PC-9 (cell line): Measurements from ENCODE around the gene AMN1.
"Not testable (repeated sequence)": the region's sequence is repeated elsewhere in the genome, so short reads cannot be mapped to it uniquely, and the experiment has no call there.

Experiments
- EZH2 ChIP-seq: fragments of 200-600 bp; sonication (generic); IDR thresholded peaks from 2 replicates; pipeline ENCODE4 v1.8.0; 2017; ENCODE audit warnings: antibody characterized with exemption, low read depth
- TF ChIP-seq, protein P1 (sequence below): fragments of 200-600 bp; sonication (generic); conservative IDR thresholded peaks from 2 replicates; pipeline ENCODE4 v1.6.1; 2017; ENCODE audit warnings: mixed run types, antibody characterized with exemption, mild to moderate bottlenecking, moderate library complexity

GRCh38 chr12:31733549-31734432 lies 5.0 kb upstream of the AMN1 start:
- not testable (repeated sequence) for TF ChIP-seq EZH2
- TF ChIP-seq, protein P1, sequence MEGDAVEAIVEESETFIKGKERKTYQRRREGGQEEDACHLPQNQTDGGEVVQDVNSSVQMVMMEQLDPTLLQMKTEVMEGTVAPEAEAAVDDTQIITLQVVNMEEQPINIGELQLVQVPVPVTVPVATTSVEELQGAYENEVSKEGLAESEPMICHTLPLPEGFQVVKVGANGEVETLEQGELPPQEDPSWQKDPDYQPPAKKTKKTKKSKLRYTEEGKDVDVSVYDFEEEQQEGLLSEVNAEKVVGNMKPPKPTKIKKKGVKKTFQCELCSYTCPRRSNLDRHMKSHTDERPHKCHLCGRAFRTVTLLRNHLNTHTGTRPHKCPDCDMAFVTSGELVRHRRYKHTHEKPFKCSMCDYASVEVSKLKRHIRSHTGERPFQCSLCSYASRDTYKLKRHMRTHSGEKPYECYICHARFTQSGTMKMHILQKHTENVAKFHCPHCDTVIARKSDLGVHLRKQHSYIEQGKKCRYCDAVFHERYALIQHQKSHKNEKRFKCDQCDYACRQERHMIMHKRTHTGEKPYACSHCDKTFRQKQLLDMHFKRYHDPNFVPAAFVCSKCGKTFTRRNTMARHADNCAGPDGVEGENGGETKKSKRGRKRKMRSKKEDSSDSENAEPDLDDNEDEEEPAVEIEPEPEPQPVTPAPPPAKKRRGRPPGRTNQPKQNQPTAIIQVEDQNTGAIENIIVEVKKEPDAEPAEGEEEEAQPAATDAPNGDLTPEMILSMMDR, result not testable (repeated sequence)
